Cardiac muscle cell (in vitro differentiated cells and primary cell): ENCODE measurements around the gene TNFAIP8L3. TPM values are rescaled to one million over a fixed set of nuclear protein-coding genes. Genes with fewer than 3 reads are reported as not detected.

ENCODE experiments used
- DNase-seq, 2 donors: peaks; one replicate each; pipeline versions ENCODE4 v3.0.0 to v3.0.0-alpha.2; 2010 to 2017; ENCODE audit warnings: low read depth in 1 of 2, low spot score in 1 of 2
- H3K27ac ChIP-seq: fragments of 200-600 bp; sonication (generic); 2 replicates; pipeline ENCODE4 v1.5.1; 2016
- H3K27me3 ChIP-seq: fragments of 200-600 bp; sonication (generic); 2 replicates; pipeline ENCODE4 v1.6.0; 2016; ENCODE audit warnings: control low read depth
- H3K36me3 ChIP-seq: fragments of 200-600 bp; sonication (generic); 2 replicates; pipeline ENCODE4 v1.5.1; 2016; ENCODE audit warnings: control low read depth
- H3K4me1 ChIP-seq: fragments of 200-600 bp; sonication (generic); 2 replicates; pipeline ENCODE4 v1.8.1; 2017; ENCODE audit warnings: low read depth, mild to moderate bottlenecking, mixed run types
- H3K4me3 ChIP-seq: fragments of 200-600 bp; sonication (generic); 2 replicates; pipeline ENCODE4 v1.5.1; 2016; ENCODE audit warnings: mild to moderate bottlenecking
- H3K9me3 ChIP-seq: fragments of 200-600 bp; sonication (generic); 2 replicates; pipeline ENCODE4 v1.5.1; 2017; ENCODE audit warnings: low read depth, mild to moderate bottlenecking, control low read depth
- polyA plus RNA-seq: library from polyadenylated mRNA; unstranded; fragments of >200 nt; fragmentation: Nextera tagmentation; extraction: Ambion mirVana; gene quantifications from 2 replicates; pipeline ENCODE4 v1.2.1, GENCODE V29; 2016
- total RNA-seq: library from RNA; depleted of rRNA; stranded (reverse); fragments of >200 nt; gene quantifications from 2 replicates; pipeline ENCODE4 v1.2.3, GENCODE V29; 2016
- TF ChIP-seq, protein P1 (sequence below): IDR thresholded peaks from 2 replicates; pipeline ENCODE4 v1.5.1; 2012; ENCODE audit warnings: low read depth, mild to moderate bottlenecking, low read length

The TNFAIP8L3 gene
- total and polyA plus RNA-seq, 2 experiments from 2014 or later, result not detected

- Histone ChIP-seq H3K9me3 (no peaks in the 10 kb centered on the region), H3K4me1 (no peaks in the 10 kb centered on the region), H3K4me3 (no peak overlapping the region), H3K27me3 (no peaks in the 10 kb centered on the region), H3K27ac (no peak overlapping the region), H3K36me3 (no peaks in the 10 kb centered on the region)
- no peak for DNase-seq
- TF ChIP-seq, protein P1, sequence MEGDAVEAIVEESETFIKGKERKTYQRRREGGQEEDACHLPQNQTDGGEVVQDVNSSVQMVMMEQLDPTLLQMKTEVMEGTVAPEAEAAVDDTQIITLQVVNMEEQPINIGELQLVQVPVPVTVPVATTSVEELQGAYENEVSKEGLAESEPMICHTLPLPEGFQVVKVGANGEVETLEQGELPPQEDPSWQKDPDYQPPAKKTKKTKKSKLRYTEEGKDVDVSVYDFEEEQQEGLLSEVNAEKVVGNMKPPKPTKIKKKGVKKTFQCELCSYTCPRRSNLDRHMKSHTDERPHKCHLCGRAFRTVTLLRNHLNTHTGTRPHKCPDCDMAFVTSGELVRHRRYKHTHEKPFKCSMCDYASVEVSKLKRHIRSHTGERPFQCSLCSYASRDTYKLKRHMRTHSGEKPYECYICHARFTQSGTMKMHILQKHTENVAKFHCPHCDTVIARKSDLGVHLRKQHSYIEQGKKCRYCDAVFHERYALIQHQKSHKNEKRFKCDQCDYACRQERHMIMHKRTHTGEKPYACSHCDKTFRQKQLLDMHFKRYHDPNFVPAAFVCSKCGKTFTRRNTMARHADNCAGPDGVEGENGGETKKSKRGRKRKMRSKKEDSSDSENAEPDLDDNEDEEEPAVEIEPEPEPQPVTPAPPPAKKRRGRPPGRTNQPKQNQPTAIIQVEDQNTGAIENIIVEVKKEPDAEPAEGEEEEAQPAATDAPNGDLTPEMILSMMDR, result no peak
Measured at GRCh38 chr15:51121631-51122225, 27.0 kb upstream of the TNFAIP8L3 start.

GRCh38 chr15:51121118-51121517, 26.4 kb upstream of the TNFAIP8L3 start:
- Histone ChIP-seq H3K36me3 (no peaks in the 10 kb centered on the region), H3K9me3 (no peaks in the 10 kb centered on the region), H3K4me1 (no peaks in the 10 kb centered on the region), H3K4me3 (no peak overlapping the region), H3K27me3 (no peaks in the 10 kb centered on the region), H3K27ac (no peak overlapping the region)
- peak in 1 of 2 donors; percentile 95 for DNase-seq
- TF ChIP-seq, protein P1, result no peak

GRCh38 chr15:51119120-51119519, 24.4 kb upstream of the TNFAIP8L3 start:
- DNase-seq, result no peak
- Histone ChIP-seq H3K4me3 (no peak overlapping the region), H3K27me3 (no peaks in the 10 kb centered on the region), H3K27ac (no peak overlapping the region), H3K36me3 (no peaks in the 10 kb centered on the region), H3K4me1 (no peaks in the 10 kb centered on the region), H3K9me3 (no peaks in the 10 kb centered on the region)
- TF ChIP-seq, protein P1, result no peak

GRCh38 chr15:51117270-51117669, 22.6 kb upstream of the TNFAIP8L3 start:
- Histone ChIP-seq H3K27ac (no peak overlapping the region), H3K27me3 (no peaks in the 10 kb centered on the region), H3K4me3 (no peak overlapping the region), H3K36me3 (no peaks in the 10 kb centered on the region), H3K4me1 (no peaks in the 10 kb centered on the region), H3K9me3 (no peaks in the 10 kb centered on the region)
- no peak for DNase-seq
- TF ChIP-seq, protein P1, result no peak

- peak in 1 of 2 donors; percentile 72 for DNase-seq
- H3K27me3 ChIP-seq, result no peaks in the 10 kb centered on the region
Measured at GRCh38 chr15:51114437-51115119, 19.9 kb upstream of the TNFAIP8L3 start.

More at GRCh38 chr15:51114437-51115119, 19.9 kb upstream of the TNFAIP8L3 start:
- Histone ChIP-seq H3K9me3 (no peaks in the 10 kb centered on the region), H3K27ac (no peak overlapping the region), H3K4me1 (no peaks in the 10 kb centered on the region), H3K36me3 (no peaks in the 10 kb centered on the region), H3K4me3 (no peak overlapping the region)
- TF ChIP-seq, protein P1, result no peak
